Activated CD4-positive, alpha-beta T cell treated with anti-CD3 and anti-CD28 coated beads, Interleukin-2, Interleukin-4, amounts not matched to agents 100 ng/mL and 50 ng/mL, durations not matched to agents 16 hours and 8 hours (primary cell): Measurements from ENCODE around the gene ABHD16B.
A peak's percentile ranks its signal among the peaks of the same experiment; 100 is the strongest.
"Not testable (repeated sequence)": the region's sequence is repeated elsewhere in the genome, so short reads cannot be mapped to it uniquely, and the experiment has no call there.

ENCODE experiments used
- DNase-seq: peaks from one replicate; pipeline ENCODE4 v3.0.0-alpha.2; 2020; ENCODE audit warnings: low spot score

The ABHD16B gene

DNA sequence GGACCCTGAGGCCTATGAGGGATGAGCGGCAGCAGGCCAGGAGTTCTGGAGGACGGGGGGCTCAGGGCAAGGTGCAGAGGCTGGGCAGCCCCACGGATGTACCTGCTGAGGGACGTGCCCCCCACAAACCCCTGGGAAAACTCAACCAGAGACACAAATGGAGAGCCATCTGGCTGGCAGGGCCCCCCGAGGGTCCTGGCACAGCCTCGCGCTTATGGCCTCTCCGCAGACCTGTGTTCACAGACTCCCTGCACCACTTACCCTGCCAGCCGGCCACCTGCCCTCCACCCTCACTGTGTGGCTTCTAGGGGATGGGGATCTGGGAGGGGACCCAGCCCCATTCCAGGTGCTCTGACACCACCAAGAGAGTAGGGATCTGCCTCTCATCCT is 26.8 kb upstream of the ABHD16B start:
- DNase-seq = no peak

DNA sequence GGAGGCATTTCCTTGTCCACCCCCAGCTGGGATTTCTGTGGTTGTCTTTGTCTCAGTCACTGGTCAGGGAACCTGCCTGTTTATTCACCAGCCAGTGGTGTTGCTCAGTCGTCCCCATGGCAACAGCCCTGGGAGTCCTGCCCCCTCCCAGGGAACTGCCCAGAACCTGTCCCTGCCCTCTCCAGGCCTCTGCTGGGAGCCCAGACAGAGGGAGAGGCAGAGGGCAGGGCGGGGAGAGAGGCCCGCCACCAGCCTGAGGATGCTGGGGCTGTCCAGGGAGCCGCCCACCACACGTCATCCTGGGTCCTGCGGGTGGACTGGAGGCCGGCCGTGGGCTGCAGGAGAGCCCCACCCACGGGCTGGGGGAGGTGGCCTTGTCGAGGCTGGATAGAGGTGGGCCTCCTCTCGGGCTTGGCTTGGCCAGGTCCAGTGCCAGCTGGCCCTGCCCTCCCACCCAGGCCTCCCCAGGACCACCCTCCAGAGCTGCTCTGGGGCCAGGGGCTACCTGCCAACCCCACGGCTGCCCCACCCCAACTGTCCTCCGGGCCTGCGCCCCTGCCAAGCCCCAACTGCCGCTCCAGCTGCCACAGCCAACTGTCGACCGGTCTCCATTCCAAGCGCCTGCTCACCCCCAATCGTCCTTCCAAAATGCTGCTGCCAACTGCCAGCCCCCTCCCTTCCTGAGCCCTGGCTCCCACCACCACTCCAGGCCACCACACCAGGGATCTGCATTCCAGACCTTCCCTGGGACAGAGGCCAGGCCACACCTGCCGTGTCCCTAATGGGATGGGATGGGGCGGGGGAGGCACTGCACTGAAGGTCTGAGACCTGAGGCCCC is 26.1 kb upstream of the ABHD16B start:
- no peak for DNase-seq

DNA sequence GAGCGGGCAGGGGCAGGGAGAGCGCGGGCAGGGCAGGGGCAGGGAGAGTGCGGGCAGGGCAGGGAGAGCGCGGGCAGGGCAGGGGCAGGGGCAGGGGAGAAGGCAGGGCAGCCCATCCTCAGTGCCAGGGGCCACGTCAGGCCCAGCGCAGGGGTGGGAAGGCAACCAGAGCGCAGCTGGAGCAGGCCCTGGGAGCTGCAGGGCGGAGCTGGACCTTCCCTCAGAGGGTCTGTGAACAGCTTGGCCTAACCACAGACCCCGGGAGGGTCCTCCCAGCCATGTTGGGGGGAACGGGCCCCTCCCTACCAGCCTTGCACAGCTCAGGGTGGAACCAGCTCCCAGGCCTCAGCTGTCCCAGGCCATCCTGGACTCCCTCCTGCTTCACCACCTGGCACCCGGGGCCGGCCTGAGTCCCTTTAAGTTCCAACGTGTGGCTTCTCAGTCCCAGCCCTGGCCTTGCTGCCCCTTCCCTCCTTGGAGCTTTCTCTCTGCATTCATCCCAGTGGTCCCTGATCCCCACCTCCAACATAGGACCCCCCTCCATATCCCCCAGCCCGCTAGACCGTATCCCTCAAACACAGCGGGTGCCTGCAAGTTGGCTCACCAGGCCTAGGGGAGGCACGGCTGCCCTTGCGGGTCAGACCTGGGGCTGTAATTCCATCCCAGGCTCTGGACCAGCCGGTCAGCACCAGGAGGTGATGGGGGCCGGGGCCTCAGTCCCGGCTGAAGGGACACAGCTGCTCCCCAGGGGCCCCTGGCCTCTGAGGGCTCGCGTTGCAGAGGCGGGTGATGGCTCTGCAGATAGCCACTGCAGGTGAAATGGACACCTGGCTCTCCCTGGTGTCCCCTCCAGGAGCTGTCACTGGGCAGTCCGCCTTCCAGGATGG is 24.6 kb upstream of the ABHD16B start:
- no peak for DNase-seq

DNA sequence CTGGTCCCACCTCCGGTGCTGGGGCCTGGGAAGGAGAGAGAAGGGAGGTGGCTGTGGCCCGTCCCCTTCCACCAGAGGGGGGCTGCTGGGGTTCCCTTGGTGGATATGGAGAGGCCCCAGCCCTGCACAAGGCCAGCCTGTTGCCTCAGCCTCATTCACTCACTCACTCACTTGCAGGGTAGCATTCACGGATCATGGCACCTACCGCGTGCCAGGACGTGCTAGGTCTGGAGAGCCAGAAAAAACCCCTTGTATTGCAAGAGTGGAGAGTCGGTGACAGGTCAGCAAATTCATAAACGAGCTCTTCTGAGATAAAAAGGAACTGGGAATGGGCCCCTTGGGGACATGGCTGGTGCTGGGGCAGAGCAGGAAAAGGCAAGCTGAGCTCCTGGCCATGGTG is 23.8 kb upstream of the ABHD16B start:
- no peak for DNase-seq

DNA sequence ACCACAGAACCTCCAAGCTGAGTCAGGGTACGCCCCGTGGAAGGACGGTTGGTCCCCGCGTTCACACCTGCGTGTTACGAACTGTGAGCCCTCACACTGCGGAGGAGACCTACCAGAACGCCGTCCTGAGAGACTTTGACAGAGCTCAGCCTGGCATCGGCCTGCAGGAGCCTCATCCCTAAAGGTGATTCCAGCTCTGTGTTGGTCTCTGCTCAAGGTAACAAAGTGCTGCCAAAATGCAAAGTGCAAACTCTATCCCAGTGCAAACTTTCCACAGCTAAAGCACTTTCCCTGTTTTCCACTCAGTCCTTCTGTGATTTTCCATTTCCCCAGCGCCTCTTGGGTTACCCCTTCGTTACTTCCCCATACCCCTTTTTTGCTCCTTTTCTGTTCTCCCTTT is 21.7 kb upstream of the ABHD16B start:
- no peak for DNase-seq

DNA sequence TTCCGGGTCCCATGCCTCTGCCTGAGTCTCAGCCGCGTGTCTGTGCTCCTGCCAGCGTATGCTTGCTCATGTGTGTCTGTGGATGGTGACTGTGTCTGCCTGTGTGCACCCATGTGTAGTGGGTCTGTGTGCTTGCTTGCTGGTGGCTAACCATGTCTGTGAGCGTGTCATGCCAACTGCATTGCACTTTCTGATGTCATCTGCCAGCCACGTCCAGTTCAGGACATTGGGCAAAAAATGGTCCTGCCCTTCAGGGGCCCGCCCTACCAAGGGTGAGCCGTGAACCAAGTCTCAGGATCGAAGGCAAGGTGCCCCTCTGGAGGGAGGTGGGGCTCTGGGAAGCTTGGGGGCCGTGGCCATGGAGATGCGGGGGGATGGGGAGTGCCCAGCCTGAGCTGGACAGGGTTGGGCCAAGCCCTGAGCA is 20.9 kb upstream of the ABHD16B start:
- no peak for DNase-seq

DNA sequence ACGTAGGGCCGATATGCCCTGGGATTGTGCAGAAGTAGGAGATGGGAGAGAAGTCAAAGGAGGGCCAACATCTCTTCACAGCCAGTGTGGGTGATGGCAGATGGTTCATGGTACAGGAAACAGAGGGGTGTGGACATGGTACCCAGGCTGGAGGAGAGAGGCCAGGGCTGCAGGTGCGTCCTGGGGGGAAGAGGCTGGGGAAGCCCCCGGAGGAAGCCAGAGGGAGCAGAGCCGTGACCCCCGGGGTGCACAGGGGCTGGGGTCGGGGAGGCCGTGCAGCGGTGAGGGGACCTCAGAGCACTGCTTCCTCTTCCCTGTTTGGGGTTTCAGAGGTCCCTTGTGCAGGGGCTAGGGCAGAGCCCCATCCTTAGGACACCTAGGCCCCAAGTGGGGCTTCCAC is 19.0 kb upstream of the ABHD16B start:
- DNase-seq = no peak

DNA sequence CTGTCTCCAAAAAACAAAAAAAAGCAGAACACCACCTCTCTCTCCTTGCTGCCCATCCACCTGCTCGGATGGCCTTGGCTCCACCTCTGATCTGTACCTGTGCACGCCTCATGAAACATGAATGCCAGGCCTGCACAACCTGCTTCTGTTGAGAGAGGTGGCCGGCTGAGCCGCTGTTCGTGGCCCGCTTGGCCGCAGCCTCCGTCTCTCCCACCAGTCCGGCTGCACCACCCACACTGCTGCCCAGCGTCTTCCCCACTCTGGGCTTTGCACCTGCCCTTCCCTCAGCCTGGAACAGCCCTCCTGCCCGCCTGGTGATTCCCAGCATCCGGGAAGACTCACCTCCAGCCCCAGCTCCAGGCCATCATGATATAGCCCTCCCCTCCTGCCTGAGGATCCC is 18.1 kb upstream of the ABHD16B start:
- no peak for DNase-seq

DNA sequence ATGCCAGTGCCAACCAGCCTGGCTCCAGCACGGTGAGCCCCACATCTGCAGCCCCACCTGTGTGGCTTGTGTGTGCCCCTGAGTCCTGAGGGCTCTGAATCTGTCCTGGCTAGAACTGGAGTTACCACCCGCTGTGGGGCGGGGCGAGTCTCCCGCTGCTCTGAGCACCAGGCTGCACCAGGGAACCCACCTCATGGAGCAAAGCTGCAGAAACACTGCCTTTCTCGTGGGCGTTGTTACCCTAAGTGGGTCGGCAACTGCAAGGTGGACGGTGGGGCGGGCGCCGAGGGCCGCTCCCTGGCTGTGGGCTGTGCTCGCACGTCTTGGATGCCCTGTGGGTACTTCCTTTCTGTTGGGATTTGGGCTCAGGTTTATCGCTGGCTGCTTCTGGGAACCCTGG is 17.5 kb upstream of the ABHD16B start:
- DNase-seq = no peak

DNA sequence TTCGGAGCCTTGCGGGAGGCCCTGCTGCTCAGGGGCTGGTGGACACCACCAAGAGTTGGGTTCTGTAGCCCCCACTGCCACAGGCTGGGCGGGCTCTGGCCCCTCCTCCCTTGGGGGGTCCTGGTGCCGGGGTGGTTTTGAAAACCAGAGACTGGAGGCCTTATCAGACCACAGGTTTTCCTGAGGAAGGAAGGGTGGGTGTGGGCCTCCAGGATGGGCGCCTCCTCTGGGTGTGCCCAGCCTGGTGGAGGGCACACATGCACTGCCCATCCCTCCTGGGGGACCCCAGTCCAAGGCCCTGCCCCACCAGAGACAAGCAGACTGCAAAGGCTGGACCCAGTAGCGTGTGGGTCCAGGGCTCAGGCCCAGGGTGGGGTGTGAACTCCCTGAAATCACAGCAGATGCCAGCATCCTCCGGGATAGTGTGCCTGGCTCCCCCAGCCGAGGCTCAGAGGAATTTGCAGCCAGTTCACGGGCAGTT is 16.7 kb upstream of the ABHD16B start:
- no peak for DNase-seq

DNA sequence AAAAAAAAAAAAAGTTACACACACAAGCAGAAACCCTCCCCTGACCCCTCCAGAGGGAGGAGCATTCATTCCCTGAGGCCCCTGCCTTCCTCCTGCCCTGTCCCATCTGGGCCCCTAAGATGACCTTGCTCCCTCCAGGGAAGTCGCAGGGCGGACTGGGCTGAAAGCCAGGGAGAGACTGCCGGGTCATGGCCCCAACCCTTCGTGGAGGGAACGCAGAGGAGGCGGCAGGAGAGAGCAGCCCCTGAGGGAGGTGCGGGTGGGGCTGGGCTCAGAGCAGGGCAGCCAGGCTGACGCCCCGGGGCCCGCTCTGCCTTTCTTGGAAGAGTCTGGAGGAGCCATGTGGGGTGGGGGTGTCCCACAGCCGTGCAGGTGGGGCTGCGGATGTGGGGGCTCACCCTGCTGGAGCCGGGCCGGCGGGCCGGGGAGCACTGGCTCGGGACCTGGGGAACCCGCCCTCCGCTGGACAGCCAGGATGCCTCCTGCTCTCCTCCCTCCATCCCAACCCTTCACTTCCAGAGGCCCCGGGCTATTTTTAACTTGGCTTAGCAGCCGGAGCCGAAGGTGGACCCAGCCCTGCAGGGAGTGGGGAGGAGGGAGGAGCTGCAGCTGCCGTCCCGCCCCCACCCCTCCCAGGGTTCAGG is 15.0 kb upstream of the ABHD16B start:
- no peak for DNase-seq

DNA sequence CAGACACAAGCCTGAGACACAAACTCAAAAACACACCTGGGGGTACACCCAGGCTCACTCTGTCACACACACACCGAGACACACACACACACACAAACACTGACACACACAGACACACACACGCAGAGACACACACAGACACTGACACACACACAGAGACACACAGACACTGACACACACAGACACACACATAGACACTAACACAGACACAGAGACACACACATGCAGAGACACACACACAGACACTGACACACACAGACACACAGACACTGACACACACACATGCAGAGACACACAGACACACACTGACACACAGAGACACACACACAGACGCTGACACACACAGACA is 14.4 kb upstream of the ABHD16B start:
- no peak for DNase-seq

DNA sequence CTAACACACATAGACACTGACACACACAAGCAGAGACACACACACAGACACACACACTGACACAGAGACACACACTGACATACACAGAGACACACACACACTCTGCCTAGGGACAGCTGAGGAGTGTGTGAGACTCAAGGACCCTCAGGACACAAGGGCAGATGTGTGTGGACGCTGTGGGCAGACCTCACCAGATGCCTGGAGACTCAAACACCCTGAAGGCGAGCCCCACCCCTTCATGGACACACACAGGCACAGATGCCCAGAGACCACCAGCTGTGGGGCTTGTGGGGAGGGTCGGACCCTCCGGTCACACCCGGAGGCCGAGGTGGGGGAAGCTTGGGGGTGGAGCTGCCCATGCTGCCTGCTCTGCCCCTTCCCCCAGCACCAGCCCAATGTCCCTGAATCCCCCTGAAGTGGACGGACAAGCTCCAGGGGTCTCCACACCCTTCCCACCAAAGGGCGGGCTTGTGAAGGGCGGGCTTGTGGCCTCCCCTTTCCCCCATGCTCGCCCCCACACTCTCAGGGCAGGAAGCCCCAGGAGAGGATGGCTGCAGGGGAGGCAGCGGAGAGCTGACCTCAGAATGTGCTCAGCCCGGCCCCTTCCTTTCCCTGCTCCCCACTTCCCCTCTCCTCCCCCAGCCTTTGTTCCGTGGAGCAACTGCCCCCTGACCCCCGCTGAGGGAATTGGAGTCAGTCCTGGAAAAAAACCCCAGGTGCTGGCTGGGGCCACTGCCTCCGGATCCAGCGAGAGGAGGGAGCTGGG is 13.9 kb upstream of the ABHD16B start:
- no peak for DNase-seq

DNA sequence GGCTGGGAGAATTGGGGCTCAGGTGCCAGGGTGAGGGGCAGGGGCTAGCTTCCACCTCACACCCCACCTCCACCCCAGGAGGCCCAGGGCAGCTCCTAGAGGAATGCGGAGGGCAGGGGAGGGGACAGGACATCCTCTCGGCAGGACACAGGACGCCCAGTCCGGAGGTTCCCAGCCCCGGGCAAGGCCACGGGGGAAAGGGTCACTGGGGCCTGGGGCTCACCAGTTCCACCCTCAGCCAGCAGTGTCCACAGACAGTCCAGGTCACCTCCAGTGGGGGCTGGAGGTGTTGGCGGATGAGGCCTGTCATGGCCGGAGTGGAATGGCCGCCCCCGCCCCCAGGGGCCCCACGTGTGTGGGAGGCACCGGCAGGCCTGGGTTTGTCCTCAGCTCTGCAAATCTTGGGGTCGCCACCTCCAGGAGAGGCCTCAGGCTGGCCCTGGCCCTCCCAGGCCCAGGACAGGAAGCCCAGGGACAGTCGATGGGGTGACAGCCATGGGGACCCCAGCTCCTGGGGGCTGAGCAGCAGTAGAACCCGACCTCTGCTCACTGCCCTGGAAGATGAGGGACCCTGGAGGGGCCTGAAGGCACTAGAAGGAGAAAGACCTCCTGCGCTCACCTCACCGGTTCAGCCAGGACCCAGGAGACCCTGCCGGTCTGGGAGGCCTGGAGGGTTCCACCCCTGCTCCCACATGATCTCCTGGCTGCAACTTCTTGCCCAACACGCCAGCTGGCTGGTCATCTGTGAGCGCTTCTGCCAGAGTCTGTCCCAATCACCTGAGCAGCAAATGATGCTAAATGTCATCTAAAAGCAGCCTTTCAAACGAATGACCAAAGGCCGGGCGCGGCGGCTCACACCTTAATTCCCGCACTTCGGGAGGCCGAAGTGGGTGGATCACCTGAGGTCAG is 13.0 kb upstream of the ABHD16B start:
- DNase-seq = no peak

DNA sequence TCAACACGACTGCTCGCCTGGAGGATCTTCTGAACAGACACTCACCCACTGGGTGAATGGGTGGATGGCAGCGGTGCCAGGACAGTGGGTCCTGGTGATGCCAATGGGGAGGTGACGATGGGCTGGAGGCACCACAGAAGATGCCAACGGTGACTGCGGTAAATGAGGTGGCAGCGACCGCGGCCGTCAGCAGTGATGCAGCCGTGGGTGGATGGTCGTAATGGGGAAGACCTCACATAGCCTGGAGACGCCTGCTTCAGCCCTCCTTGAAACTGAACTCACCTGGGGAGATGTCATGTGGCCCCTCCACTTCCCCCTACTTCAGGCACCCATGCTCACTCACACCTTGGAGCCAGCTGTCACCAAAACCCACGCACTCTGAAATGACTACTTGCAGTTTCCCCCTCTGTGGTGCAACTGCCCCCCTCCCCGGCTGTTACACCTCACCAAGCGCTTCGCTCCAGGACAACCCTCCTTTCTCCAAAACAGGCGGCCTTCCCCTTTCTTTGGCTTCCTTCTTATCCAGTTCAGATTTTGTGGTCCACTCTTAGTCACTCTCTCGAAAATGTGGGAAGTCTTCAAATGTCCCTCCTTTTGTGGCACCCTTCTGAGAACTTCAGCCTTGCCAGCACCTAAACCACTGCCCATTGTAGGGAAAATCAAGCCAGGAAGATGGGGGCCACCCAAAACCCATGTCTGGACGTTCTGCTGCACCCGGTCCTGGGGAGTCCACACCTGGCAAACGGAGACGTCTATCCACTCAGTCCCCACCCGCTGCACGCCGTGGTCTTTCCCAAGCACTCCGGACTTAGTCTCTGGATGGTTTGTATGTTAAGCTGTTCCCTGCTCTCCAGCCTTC is 10.4 kb upstream of the ABHD16B start:
- DNase-seq = peak; percentile 32

DNA sequence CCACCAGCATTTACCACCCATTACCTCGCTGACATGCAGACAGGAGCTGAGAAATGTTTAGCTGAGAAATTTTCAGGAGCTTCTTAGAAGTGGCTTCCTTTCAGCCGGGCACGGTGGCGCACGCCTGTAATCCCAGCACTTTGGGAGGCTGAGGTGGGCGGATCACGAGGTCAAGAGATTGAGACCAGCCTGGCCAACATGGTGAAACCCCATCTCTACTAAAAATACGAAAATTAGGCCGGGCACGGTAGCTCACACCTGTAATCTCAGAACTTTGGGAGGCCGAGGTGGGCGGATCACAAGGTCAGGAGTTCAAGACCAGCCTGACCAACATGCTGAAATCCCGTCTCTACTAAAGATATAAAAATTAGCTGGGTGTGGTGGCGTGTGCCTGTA is 9.8 kb upstream of the ABHD16B start:
- not testable (repeated sequence) for DNase-seq

DNA sequence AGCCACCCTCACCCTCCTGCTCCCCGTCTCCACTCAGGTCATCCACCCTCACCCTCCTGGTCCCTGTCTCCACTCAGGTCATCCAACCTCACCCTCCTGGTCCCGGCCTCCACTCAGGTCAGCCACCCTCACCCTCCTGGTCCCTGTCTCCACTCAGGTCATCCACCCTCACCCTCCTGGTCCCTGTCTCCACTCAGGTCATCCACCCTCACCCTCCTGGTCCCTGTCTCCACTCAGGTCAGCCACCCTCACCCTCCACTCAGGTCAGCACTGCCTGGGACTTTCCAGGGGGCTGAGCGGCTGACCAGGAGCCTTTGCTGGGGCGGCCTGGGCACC is 7.6 kb upstream of the ABHD16B start:
- not testable (repeated sequence) for DNase-seq

DNA sequence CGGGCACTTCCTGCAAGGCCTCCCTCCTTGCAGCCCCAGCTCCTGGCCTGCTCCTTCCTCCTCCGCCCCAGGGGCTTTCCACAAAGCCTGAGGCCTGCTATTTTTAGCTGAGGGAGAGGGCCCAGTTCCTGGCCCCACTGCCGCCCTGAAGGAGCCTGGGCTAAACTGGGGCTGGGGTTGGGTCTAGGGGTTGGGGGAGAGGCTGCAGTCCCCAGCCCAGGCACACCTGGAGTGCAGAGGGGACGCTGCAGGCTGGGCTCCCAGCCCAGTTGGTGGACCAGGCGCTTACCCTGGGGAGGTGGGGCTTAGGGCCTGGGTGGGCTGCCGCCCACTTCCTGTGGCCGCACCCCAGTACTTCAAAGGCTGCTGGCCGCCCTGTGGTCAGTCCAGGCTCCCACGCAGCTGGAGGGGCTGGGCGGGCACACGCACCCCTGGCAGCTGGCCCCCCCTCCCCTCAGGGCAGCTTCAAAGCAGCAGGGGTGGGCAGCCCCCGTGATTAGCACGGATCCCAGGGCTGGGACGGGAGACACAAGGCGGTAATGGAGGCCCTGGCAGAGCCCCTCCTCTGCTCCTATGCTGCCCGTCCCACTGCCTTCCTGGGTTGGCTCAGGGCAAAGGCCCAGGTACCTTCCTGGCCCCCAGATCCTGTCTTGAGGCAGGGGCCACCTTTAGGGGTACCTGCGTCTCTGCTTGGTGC is 7.1 kb upstream of the ABHD16B start:
- no peak for DNase-seq

DNA sequence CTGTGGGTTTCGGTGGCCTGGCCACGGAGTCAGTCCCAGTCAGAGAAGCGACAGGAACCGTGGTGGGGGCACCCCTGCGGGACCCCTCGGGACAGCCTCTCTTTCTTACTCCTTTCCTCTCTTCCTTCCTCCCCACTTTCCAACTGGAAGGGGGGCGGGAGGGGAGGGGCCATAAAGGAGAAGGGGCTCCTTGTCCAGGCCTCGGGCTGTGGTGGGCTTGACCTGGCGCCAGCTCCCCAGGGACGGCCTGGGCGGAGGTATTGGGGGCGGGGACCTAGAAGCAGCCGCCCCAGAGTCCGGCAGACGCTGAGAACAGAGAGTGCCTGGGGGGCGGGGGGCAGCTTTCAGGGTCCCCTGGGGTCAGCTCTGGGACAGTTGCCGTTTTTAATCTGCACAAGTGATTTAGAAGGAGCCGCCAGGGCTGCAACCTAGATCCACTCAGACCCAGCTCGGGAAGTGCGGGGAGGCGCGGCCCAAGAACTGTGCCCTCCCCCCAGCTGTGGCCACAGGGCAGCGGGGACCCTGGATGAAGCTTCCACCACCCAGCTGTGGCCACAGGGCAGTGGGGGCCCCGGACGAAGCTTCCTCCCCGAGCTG is 6.4 kb upstream of the ABHD16B start:
- DNase-seq = no peak
